Bronchial epithelial cell (primary cell): ENCODE results near the gene GLTPD2. TPM values are rescaled to one million over a fixed set of nuclear protein-coding genes. Genes with fewer than 3 reads are reported as not detected.
"Not testable (repeated sequence)": the region's sequence is repeated elsewhere in the genome, so short reads cannot be mapped to it uniquely, and the experiment has no call there.

Source experiments
- DNase-seq: peaks from one replicate; pipeline ENCODE4 v3.0.0-alpha.2; 2010; ENCODE audit warnings: low read depth
- FAIRE-seq: peaks from 2 replicates; lab custom pipeline; 2011; peaks lifted over from hg19 to GRCh38; lab: Jason Lieb, UNC
- H3K27me3 ChIP-seq: 2 replicates; pipeline ENCODE4 v1.5.1; 2011; ENCODE audit warnings: low read length; ENCODE audit not compliant: control insufficient read depth, insufficient read depth
- H3K36me3 ChIP-seq: 2 replicates; pipeline ENCODE4 v1.5.1; 2011; ENCODE audit warnings: low read length; ENCODE audit not compliant: control insufficient read depth, insufficient read depth
- H3K4me3 ChIP-seq: 2 replicates; pipeline ENCODE4 v1.5.1; 2011; ENCODE audit warnings: mild to moderate bottlenecking, low read depth, low read length, control low read depth
- CTCF ChIP-seq: IDR thresholded peaks from 2 replicates; pipeline ENCODE4 v1.5.1; 2011; ENCODE audit warnings: mild to moderate bottlenecking, moderate library complexity, low read length, control low read depth, inconsistent platforms; ENCODE audit not compliant: insufficient read depth, severe bottlenecking
- total RNA-seq: library from RNA; depleted of rRNA; stranded (reverse); fragments of >200 nt; gene quantifications from 2 replicates; pipeline ENCODE4 v1.2.1, GENCODE V29; 2014

The GLTPD2 gene
- total RNA-seq, 1 donor from 2014 or later, result not detected

- Histone ChIP-seq H3K27me3 (no peaks in the 10 kb centered on the region), H3K4me3 (no peak overlapping the region), H3K36me3 (peaks cover 2% of the 10 kb centered on the region)
- no peak for TF ChIP-seq CTCF
- no peak for FAIRE-seq
- DNase-seq, result no peak
Observed at GRCh38 chr17:4827399-4827798, 38.6 kb downstream of the GLTPD2 start.

- H3K27me3 ChIP-seq, H3K36me3 ChIP-seq, FAIRE-seq, DNase-seq: not testable (repeated sequence)
- H3K4me3 ChIP-seq, result peak overlapping the region; percentile 99
Observed at GRCh38 chr17:4832829-4833177, 44.0 kb downstream of the GLTPD2 start.

GRCh38 chr17:4833178-4833940, 44.6 kb downstream of the GLTPD2 start, which contains the start of gene MINK1:
MINK1 (plus strand) TSS chr17:4833340; CDS start chr17:4833584, 244 bp downstream.
- FAIRE-seq (no peak), DNase-seq (peak; percentile 84)
- H3K4me3 ChIP-seq, result peak within 1 kb of the TSS; percentile 99
- no peak for TF ChIP-seq CTCF
- peaks cover 4% of the 10 kb centered on the region for H3K36me3 ChIP-seq
- H3K27me3 ChIP-seq, result no peaks in the 10 kb centered on the region

GRCh38 chr17:4833941-4834680, 45.3 kb downstream of the GLTPD2 start:
- DNase-seq (no peak), FAIRE-seq (no peak)
- H3K36me3 ChIP-seq, result peaks cover 5% of the 10 kb centered on the region
- H3K4me3 ChIP-seq, result peak overlapping the region; percentile 99
- no peaks in the 10 kb centered on the region for H3K27me3 ChIP-seq
- TF ChIP-seq CTCF, result no peak

- FAIRE-seq (no peak), DNase-seq (no peak)
- H3K27me3 ChIP-seq, result no peaks in the 10 kb centered on the region
- H3K4me3 ChIP-seq, result peak overlapping the region; percentile 99
- peaks cover 5% of the 10 kb centered on the region for H3K36me3 ChIP-seq
- no peak for TF ChIP-seq CTCF
Observed at GRCh38 chr17:4834681-4835020, 45.9 kb downstream of the GLTPD2 start.

GRCh38 chr17:4836221-4836620, 47.5 kb downstream of the GLTPD2 start:
- FAIRE-seq (no peak), DNase-seq (no peak)
- H3K36me3 ChIP-seq, result peaks cover 8% of the 10 kb centered on the region
- no peak overlapping the region for H3K4me3 ChIP-seq
- TF ChIP-seq CTCF, result no peak
- no peaks in the 10 kb centered on the region for H3K27me3 ChIP-seq
